Fibroblast of skin of right quadriceps (primary cell): Measurements from ENCODE around the gene IRF2BPL.
"Not testable (repeated sequence)": the region's sequence is repeated elsewhere in the genome, so short reads cannot be mapped to it uniquely, and the experiment has no call there.

ENCODE experiments used
- DNase-seq: peaks from one replicate; pipeline ENCODE4 v3.0.0-alpha.2; 2013

IRF2BPL gene

DNA sequence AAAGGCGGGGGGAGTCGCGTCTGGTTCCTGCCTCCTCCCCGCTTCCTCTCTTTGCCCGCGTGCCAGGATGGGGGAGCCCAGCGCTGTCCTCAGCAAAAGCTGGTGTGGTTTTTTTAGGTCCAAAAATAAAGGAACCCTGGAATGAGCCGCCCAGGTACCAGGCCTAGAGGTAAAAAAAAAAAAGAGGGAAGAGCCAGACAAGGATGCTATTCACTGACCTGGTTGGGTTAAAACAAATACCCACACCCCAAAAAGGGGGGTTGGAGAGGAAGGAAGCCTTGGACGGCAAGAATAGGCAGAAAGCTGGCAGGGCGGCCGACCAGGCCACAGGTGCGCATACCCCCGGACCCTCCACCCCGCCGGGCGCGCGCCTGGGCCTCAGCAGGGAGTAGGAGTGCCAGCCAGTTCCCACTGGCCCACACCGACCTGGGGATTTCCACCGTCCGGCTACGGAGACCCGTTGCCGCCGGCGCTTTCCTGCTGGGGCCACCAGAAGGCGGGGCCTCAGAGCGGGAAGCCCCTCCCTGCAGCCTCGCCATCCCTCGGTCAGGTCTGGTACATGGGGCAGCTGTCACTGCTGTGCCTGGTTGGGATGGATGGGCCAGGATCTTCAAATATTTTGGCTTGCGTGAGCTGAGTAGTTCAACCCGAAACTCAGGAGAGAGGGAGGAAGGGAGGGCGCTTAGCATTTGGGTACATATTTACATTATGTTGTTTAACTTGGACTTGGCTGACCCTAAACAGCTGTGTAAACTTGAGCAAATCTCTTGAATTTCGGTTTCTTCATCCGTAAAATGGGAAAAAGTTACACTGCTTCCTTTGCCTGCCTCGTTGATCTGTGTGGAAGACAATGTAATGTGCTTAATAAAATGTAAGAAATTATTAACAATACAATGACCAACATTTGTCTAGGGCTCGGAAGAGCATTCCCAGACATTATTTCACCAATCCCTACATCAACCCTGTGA, 5.4 kb upstream of the IRF2BPL start:
- peak; percentile 56 for DNase-seq

DNA sequence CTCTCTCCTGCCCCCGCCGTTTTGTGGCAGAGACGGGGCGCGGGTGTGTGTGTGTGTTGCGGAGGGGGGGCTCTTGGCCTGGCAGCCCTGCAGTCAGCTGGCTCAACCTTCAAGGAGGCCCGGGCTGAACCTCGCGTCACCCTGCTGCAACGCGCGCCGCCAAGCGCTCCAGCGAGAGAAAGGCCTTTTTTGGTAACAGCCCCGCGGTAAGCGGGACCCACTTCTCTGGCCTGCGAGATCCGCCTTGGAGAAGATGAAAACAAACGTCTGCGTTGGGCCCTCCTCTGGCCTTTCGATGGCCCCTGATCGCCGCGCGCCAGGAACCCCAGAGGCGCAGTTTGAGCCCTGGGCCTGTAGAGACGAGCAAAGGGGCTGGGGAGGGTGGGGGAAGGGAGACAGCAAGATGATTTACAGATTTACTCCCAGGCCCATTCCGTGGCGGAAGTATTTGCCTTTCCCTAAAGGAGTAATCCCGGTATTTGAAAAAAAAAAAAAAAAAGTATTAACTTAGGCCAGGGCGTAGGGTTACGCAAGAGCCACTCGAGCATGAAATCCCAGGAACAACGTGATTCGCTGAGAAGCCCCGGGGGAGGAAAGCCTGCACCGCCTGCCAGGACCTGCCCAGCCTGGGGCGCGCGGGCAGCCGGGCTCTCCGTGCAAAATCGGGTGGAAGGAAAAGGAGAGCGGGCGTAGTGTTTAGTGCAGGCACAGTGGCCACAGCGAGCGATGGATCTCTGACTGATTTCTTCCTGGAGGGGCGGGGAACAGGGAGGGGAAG, 4.5 kb upstream of the IRF2BPL start:
- DNase-seq, result peak; percentile 99

DNA sequence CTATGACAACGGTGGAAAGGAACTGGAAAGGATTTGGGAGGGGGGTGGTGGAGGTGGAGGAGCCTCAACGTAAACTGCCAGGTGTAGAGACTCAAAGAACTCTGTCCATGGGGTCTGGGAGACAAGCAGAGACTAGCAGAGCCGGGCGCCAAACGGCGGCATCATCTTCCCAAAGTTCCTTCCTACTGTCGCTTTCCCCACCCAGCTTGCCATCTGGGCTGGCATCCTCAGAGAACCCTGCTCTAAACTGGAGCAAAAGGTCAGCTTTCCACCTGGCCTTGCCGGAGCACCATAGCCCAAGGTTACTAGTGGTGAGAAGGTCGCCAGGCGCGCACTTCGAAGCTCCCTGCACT, 4.0 kb upstream of the IRF2BPL start:
- no peak for DNase-seq

DNA sequence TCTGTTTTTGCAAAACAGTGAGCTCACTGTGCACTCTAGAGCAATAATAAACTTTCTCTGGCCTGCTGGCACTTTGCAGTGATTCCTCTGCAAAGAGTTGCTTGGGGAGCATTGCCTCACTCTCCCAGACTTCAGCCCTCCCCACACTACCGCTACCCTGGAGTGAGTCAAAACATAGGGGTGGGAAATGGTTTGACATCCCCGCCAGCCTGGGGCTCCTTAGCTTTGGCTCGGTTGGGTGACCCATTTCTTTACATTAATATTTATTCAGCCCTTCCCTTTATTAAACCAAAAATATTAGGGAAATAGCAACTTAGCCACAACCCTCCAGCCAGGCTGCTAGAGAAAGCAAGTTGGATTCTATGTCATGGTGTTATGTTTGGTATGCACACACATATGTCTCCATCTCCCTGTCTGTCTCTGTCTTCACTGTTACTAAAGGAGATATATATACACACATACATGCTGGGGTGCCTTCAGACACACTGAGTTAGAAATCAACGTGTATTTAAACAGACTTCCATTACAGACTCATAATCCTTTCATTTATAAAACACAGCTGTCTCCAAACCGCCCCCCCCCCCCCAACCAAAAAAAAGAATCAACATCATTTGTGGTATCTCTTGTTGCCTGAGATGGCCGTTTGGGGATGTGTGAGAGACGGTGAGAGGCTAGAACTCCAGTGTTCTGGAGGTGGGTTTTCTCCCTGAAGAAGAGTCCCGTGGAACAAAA, 3.4 kb upstream of the IRF2BPL start:
- peak; percentile 78 for DNase-seq

DNA sequence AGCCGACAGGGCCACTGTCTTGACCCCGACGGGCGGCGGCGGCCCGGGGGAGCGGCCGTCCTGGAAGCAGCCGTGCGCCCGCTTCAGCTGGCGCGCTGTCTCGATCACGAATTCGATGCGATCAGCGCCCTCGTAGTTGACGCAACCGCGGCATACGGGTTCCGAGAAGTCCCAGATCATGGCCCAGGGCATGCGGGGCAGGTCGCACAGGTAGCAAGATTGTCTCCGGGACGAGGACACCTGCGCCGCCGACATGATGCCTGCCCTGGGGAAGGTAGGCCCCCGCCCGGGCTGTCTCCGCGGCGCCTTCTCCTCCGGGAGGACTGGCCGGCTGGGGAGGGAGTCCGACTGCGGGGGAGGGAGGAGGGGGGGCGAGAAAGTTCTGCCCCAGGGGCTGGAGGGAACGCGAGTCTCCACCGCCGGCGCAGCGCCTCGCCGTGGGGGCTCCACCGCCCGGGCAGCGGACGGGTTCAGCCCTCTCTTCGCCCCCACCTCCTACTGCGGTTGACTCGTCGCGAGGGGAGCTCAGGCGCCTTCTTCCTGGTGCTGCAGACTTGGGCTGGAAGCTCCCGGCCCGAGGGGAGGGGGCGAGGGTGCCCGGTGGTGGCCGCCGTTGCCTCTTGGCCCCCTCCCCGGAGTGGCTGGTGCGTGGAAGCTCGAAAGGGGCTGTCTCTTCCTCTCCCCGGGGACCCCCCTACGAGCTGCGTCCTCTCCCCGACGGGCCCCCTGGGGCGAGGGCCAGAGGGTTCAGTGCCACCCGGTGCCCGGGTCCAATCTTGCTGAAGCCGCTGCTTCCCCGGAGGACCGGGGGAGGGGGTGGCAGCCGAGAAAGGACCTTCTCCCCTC, 747 bp downstream of the IRF2BPL start:
- DNase-seq, result peak; percentile 78

DNA sequence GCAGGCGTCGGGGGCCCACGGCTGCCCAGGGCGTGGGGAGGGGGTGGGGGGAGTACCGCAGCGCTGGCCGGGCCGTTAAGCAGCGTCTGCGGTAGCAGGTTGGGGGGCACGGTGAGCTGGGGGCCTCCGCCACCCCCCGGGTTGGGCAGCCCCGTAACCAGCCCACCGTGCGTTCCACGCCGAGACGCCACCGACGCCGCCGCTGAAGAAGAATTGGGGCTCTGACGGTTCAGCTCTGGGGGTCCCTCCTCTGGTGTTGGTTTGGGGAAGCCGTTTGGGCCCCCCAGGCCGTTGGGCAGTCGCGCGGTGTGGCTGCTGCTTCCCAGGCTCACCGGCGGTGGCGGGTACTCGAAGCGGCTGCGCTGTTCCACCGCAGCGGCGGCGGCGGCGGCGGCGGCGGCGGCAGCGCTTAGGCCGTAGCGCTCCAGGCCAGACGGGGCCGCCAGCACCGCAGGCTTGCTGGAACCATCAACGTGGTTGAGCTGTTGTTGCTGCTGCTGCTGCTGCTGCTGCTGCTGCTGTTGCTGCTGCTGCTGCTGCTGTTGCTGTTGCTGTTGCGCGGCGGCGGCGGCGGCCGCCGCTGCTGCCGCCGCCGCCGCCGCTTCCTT, 1.5 kb downstream of the IRF2BPL start:
- peak; percentile 64 for DNase-seq

DNA sequence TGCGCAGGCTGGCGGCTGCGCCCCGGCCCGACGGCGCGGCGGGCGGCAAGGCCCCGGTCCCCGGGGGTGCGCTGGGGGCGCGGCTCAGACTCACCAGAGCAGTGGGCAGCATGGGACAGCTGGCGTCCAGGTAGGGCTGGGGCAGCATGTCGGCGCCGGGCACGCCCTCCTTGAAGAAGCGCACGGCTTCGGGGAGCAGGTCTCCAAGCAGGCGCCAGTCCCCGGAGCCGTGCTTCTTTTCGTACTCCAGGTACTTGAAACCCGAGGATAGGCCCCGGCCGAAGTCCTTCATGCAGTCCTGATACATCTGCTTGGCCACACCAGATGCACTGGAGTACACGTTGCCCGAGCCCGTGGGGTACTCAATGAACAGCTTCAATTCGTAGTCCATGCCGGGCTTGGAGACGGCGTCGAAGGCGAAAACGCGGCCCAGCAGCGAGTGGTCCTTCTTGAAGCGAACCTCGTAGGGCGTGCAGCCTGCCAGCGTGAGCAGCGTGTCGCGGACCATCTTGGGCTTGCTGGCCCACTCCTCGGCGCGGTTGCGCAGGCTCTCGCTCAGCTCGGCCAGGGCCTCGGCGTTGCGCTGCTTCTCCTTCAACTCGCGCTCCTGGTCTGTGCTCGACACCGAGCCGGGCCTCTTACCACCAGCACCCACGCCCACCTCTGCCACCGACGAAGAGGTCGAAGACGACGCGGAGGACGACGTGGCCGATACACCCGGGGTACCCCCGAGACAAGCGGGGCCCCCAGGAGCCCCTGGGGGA, 2.2 kb downstream of the IRF2BPL start:
- DNase-seq, result peak; percentile 44

DNA sequence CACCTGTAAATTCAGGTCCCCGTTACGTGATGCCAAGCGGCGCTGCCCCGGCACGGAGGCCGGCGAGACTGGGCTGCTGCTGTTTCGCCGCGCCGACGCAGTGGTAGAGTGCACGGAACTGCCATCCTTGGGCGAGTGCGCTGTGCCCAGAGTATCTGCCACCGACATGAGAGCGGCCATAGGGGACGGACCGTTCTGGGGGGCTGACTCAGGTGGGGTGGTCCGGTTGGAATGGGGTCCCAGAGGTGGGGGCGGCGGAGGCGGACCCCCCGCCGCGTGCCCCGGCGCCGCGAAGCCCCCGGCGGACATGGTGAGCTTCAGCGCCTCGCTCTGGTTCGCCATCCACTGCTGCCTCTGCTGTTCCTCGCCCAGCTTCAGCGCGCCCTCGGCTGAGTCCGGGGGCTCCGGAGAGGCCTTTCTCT, 2.8 kb downstream of the IRF2BPL start:
- DNase-seq, result no peak

DNA sequence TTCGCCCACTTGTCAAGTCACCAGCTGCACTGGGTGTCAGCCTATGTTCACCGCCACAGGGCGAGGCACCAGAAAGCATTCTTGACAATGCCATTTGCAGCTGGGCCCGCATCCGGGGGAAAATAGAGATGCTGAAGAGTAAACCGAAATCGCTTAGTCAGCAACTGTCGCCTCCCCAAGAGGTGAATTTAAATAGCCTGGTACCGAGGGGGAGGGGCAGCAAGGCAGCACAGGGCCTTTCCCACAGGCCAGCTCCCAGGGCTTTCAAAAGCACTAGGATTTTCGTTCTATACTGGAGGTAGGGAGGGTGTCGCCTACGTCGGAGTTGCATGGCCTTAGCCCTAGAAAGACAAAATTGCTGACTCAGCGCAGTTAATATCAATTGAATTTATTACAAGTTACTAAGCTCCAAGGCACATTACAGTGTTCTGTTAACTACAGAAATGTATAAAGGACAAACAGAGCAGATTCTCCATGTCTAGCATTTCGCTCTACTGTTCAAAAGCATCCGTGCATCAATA, 4.3 kb downstream of the IRF2BPL start:
- peak; percentile 50 for DNase-seq

DNA sequence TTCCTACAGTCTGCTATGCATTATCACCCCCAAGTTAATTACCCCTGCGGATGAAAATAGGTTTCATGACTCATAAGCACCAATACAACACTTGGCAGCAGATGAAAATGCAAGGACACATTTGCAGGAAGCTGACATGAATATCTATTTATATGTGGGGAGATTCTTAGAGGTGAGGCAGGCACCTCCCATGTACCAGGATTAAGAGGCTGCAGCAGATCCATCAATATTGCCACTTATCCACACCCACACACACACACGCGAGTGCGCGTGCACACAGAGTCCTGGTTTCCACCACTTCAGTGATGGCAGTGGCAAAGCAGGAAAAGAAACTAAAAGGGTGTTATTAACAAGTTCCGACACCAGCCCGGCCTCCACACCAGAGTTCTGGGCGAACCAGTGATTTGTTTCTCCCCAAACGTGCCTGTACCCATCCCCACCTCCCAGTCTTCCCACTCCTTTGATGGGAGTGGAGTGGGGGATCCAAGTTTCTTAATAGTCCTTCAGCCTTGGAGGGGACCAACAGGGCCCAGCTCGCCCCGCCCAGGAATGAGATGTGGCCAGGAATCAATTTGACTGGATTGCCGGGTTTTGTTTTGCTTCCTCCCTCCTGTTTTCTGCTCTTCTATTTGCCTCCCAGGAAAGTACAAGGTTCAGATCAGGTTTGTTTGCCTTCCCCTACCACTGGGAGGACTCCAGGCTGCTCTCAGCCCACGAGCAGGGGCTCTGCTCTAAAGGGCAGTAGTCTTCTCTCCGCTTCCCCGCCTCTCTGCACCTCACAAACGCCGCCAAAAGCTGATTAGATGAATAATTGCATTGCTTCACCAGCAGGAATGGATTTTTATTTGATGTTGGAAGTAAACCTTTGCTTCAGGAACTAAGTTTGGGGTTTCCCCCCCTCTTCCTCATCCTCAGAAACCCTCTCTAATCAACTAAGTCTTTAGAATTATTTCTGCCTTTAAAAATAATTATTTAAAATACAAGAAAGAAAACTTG, 5.2 kb downstream of the IRF2BPL start:
- peak; percentile 79 for DNase-seq

DNA sequence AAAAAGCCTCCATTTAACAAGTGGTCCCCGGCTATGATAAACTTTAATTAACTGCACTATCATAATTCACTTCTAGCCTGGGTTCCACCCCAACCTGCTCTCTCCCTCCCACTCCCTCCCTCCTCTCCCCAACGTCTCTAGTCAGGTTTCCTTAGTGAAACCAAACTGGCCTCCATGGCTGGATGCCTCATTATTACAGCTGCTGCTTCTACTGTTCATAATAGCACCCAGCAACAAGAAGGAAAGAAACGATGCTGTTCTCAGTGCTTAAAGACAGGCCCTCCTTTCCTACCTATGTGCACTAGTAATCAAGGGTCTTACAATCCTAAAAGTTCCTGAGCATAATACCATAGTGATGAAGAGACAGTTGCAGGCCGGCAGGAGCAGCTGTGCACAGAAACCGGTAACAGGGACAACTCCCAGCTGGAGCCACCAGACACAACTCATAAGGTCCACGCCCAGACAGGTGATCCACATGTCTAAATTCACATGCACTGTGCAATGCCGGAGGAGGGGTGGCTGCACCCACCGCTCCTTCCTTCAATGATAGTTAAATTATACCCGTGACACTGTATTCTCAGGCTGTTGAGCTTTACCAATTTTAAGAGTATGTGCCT, 6.2 kb downstream of the IRF2BPL start:
- no peak for DNase-seq

DNA sequence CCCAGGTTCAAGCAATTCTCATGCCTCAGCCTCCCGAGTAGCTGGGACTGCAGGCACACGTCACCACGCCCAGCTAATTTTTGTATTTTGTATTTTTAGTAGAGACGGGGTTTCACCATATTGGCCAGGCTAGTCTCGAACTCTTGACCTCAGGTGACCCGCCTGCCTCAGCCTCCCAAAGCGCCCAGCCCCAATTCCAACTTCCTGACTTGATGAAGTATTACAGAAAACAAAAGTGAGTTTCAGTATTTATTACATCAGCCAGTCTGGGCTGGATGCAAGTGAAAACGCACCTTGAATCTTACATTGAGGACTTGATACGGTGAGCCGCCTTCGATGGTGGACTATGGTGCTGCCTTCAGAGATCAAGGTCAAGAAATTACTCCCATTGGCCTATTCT, 7.1 kb downstream of the IRF2BPL start:
- DNase-seq, result not testable (repeated sequence)

DNA sequence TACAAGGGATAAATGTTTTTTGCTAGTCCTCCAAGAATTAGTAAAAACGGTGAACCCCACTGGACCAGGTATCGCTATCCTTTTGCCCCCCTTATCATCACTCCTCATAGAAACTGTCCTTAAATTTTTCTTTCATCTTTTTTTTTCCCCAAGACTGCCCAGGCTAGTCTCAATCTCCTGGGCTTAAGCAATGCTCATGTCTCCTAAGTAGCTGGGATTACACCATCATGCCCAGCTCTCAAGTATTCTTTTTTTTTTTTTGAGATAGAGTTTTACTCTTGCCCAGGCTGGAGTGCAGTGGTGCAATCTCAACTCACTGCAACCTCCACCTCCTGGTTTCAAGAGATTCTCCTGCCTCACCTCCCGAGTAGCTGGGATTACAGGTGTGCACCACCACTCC, 9.7 kb downstream of the IRF2BPL start:
- DNase-seq, result no peak

DNA sequence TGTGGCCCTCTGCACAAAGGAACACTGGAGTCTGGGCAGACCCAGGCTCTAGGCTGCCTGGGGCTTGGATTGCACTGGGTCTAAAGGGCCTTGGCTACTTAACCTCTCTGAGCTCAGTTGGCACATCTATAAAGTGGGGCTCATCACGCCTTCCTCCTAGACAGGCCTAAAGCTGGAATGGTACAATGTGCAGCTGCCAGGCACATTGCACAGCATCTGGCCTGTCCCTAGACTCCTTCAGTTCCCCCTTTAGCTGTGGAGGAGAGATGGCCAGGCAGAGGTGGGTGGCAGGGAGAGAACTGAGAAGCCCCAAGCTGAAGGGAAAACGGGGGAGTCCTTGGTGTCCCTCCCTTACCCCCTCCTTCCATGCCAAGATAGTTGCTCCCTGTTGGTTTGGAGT, 10.8 kb downstream of the IRF2BPL start:
- no peak for DNase-seq

DNA sequence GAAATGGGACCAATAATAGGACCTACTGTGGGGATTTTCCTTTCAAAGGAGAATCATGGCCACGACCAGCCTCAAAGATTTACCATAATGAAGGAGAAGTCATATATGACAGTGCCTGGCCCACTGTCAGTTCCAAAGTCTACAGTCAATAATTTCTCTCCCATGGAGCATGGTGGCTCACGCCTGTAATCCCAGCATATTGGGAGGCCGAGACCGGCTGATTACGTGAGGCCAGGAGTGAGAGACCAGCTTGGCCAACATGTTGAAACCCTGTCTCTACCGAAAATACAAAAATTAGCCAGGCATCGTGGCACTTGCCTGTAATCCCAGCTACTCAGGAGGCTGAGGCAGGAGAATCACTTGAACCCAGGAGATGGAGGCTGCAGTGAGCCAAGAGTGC, 13.8 kb downstream of the IRF2BPL start:
- DNase-seq, result no peak

DNA sequence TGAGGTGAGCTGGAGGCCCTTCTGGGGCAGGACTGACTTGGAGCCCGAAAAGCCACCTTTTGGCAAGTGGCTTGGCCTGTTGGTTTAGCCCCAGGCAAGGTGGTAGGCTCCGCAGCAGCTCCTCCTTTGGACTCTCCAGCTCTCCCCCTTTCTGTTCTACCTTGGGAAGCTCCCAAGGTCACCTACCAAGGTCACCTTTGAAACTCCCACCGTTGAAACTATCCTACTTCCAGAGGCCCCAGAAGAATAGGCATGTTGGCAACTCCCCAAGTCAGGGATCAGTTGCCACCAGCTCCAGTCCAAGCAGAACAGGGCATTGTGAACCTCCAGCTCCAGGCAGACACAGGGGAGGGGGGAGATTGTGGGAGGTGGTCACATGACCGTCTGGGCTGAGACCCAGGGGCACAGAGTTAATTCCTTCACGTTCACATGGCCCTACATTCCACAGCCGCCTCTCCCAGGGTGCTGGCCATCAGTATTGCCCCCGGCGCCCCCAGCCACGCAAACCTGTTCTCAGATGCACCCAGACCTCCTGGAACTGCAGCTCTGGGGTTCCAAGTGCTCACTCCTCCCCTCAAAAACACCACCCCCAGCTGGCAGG, 14.4 kb downstream of the IRF2BPL start:
- DNase-seq, result no peak

DNA sequence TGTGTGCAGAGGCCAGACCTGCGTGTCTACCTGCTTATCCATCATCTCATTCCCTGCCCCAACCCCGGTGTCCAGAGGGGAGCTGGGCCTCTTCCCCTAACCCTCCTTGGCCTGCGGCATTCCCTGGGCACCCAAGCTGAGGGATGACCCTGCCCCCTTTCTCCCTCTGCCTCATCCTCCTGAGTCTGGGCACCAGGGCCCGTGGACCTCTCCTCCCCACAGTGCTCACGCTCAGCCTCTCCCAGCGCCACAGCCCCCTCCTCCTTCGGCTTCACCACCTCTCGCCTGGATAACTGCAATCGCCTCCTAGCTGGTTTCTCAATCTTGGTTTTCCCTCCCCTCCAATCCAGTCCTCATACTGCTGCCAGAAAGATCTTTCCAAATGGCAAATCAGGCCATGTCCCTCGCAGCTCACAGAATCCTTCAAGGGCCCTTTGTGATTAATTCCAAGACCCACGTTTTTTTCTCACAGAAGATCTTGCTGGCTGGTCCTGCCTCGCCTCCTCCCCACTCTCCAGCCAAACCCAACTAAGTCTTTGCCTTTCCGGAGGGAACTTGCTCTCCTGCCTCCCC, 16.2 kb downstream of the IRF2BPL start:
- no peak for DNase-seq

DNA sequence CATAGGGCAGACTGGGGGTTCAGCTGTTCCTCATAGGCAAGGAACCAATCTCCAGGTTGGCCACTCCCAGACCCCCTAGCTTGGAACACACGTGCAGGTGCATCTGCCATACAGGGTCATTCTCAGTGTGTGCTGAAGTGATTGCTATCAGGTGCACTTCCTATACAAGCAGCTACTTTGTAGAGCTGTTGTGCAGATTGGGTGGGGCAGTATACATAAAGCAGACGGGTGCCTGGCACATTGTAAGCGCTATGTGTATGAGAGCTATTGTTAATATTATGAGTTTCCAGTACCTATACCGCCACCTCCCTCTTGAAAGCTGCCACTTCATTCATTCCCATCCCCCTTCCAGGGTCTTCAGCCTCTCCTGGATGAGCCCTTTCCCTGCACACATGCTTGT, 17.3 kb downstream of the IRF2BPL start:
- DNase-seq, result no peak
